ENCODE results near the gene TRPC4AP.

Gene TRPC4AP

GRCh38 chr20:34984756-34985261 lies 107.8 kb downstream of the TRPC4AP start:
- H3K4me1 ChIP-seq (ENCODE audit: low read depth, poor library complexity, severe bottlenecking), result no peaks in the 10 kb centered on the region
- no peak overlapping the region for H3K4me3 ChIP-seq (IDR thresholded peaks at IDR 0.05; ENCODE audit: insufficient read depth, low read depth, low read length)
- peaks cover 4% of the 10 kb centered on the region; the same call in 1 of the 2 replicates for H3K27me3 ChIP-seq (ENCODE audit: insufficient read depth, low read depth)
- H4K20me1 ChIP-seq (ENCODE audit: insufficient read depth), result no peaks in the 10 kb centered on the region
- TF ChIP-seq CTCF (conservative IDR thresholded peaks at IDR 0.05; ENCODE audit: low read depth, low read length), result no peak
- no peak overlapping the region for H2AFZ ChIP-seq (ENCODE audit: low read depth)
- no peak overlapping the region for H3K27ac ChIP-seq
- H3K4me2 ChIP-seq, result no peak overlapping the region
- H3K79me2 ChIP-seq (ENCODE audit: insufficient read depth, low read depth), result no peaks in the 10 kb centered on the region
- no peaks in the 10 kb centered on the region for H3K36me3 ChIP-seq (ENCODE audit: insufficient read depth)
- H3K9ac ChIP-seq, result no peak overlapping the region

- no peak for TF ChIP-seq CTCF (conservative IDR thresholded peaks at IDR 0.05; ENCODE audit: low read depth, low read length)
Measured at GRCh38 chr20:34983995-34984735, 108.4 kb downstream of the TRPC4AP start.

DNA sequence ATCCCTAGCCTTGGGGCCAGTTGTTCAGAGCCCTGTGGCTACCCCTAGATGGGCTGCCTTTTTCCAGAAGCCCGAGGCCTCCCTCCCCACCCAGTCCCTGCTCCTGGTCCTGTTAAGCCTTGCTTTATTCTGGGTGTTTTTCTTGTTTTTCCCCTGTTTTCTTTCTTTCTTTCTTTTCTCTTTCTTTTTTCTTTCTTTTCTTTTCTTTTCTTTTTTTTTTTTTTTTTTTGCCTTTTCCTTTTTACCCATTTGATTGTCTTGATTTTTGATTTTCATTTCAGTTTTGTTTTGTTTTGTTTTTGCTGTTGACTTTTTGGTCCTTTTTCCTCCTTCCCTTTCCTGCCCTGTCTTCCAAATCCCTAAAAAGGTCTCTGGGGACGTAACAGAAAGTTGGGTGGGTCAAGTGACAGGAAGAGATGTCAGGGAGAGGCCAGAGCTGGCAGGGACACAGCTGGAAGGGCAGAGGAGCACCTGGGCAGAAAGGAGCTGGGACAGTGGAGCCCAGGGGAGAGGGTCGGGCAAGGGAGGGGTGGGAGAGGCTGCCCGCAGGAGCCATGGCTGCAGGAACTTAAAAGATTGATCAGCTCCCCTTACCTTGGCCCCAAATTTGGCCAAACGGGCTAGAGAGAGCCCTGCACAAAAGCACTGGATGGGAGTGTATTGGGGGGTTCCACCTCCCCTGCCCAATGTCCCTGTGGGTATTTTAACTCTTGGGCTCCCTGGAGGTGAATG lies 109.4 kb downstream of the TRPC4AP start:
- Histone ChIP-seq H2AFZ (ENCODE audit: low read depth) (no peak overlapping the region), H4K20me1 (ENCODE audit: insufficient read depth) (no peaks in the 10 kb centered on the region), H3K4me3 (IDR thresholded peaks at IDR 0.05; ENCODE audit: insufficient read depth, low read depth, low read length) (no peak overlapping the region), H3K27ac (no peak overlapping the region), H3K27me3 (ENCODE audit: insufficient read depth, low read depth) (peaks cover 4% of the 10 kb centered on the region; the same call in 1 of the 2 replicates), H3K9ac (no peak overlapping the region), H3K36me3 (ENCODE audit: insufficient read depth) (no peaks in the 10 kb centered on the region), H3K4me2 (no peak overlapping the region), H3K79me2 (ENCODE audit: insufficient read depth, low read depth) (no peaks in the 10 kb centered on the region), H3K4me1 (ENCODE audit: low read depth, poor library complexity, severe bottlenecking) (no peaks in the 10 kb centered on the region)
- TF ChIP-seq CTCF (conservative IDR thresholded peaks at IDR 0.05; ENCODE audit: low read depth, low read length), result no peak

More at GRCh38 chr20:34983995-34984735, 108.4 kb downstream of the TRPC4AP start:
- no peak overlapping the region for H3K27ac ChIP-seq
- H2AFZ ChIP-seq (ENCODE audit: low read depth), result no peak overlapping the region
- no peaks in the 10 kb centered on the region for H3K79me2 ChIP-seq (ENCODE audit: insufficient read depth, low read depth)
- no peak overlapping the region for H3K4me3 ChIP-seq (IDR thresholded peaks at IDR 0.05; ENCODE audit: insufficient read depth, low read depth, low read length)
- H4K20me1 ChIP-seq (ENCODE audit: insufficient read depth), result no peaks in the 10 kb centered on the region
- peaks cover 4% of the 10 kb centered on the region; the same call in 1 of the 2 replicates for H3K27me3 ChIP-seq (ENCODE audit: insufficient read depth, low read depth)
- H3K4me1 ChIP-seq (ENCODE audit: low read depth, poor library complexity, severe bottlenecking), result no peaks in the 10 kb centered on the region
- H3K9ac ChIP-seq, result no peak overlapping the region
- no peaks in the 10 kb centered on the region for H3K36me3 ChIP-seq (ENCODE audit: insufficient read depth)
- H3K4me2 ChIP-seq, result no peak overlapping the region

DNA sequence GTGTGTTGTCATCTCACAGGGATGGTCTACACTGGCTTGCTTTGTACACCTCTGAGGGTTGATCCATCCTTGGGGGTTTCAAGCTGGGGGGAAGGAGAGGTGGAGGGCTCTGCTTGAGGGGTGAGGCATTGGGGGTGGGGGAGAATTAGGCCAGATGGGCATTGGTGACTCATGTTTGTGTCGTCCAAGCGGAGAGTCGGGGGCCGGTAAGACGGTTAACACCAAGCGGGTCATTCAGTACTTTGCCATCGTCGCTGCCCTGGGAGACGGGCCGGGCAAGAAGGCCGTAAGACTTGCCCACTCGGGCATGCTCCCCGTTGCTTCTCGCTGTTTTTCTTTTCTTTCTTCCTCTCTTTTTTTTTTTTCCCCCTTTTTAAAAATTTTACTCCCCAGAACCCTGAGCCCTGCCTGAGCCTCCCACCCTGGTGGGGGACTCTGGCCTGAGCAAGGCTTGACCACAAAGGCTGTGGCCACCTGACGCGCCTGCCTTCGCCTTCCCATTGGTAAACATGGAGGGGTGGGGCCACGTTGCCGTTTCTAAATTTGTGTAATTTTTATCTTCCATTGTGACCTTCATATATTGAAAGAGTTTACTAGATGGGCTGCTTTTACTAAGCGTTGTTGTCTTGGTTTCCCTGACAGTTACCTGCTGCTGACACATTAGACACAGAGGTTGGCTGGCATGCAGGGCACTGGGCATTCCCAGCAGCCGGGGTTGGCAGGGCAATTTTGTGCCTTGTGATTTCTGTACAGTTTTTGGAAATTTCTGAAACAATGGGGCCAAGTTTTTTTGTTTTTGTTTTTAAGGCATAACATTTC lies 110.1 kb downstream of the TRPC4AP start:
- no peaks in the 10 kb centered on the region for H3K36me3 ChIP-seq (ENCODE audit: insufficient read depth)
- H3K4me3 ChIP-seq (IDR thresholded peaks at IDR 0.05; ENCODE audit: insufficient read depth, low read depth, low read length), result no peak overlapping the region
- no peak overlapping the region for H2AFZ ChIP-seq (ENCODE audit: low read depth)
- H4K20me1 ChIP-seq (ENCODE audit: insufficient read depth), result no peaks in the 10 kb centered on the region
- H3K79me2 ChIP-seq (ENCODE audit: insufficient read depth, low read depth), result no peaks in the 10 kb centered on the region
- H3K4me1 ChIP-seq (ENCODE audit: low read depth, poor library complexity, severe bottlenecking), result no peaks in the 10 kb centered on the region
- peaks cover 4% of the 10 kb centered on the region; the same call in 1 of the 2 replicates for H3K27me3 ChIP-seq (ENCODE audit: insufficient read depth, low read depth)
- H3K27ac ChIP-seq, result no peak overlapping the region
- no peak overlapping the region for H3K9ac ChIP-seq
- H3K4me2 ChIP-seq, result no peak overlapping the region
- TF ChIP-seq CTCF (conservative IDR thresholded peaks at IDR 0.05; ENCODE audit: low read depth, low read length), result no peak

All from KMS-11 (cell line).